RWPE2 (cell line): ENCODE results near the gene TSSK6.
"Not testable (repeated sequence)": the region's sequence is repeated elsewhere in the genome, so short reads cannot be mapped to it uniquely, and the experiment has no call there.

Experiments
- ATAC-seq: fragments of 200-7000 bp; cut with Tn5 transposase; 3 replicates; pipeline ENCODE4 v1.9.1; 2021; ENCODE audit warnings: low read depth
- DNase-seq: peaks from one replicate; pipeline ENCODE4 v3.0.0-alpha.2; 2020; ENCODE audit warnings: low spot score
- H3K27ac ChIP-seq: fragments of 450-650 bp; 2 replicates; pipeline ENCODE4 v1.5.1; 2017; ENCODE audit warnings: mild to moderate bottlenecking; ENCODE audit not compliant: poor library complexity, severe bottlenecking
- H3K27me3 ChIP-seq: fragments of 250-450 bp; sonication (Bioruptor Pico); 2 replicates; pipeline ENCODE4 v1.5.1; 2021; ENCODE audit warnings: mild to moderate bottlenecking, moderate library complexity; ENCODE audit not compliant: insufficient read depth, poor library complexity, severe bottlenecking
- H3K36me3 ChIP-seq: fragments of 250-450 bp; sonication (Bioruptor Pico); 2 replicates; pipeline ENCODE4 v1.5.1; 2020; ENCODE audit warnings: low read depth, mild to moderate bottlenecking, moderate library complexity
- H3K4me1 ChIP-seq: fragments of 250-450 bp; sonication (Bioruptor Pico); 2 replicates; pipeline ENCODE4 v1.5.1; 2021; ENCODE audit warnings: mild to moderate bottlenecking, moderate library complexity; ENCODE audit not compliant: insufficient read depth, poor library complexity, severe bottlenecking
- H3K4me3 ChIP-seq: fragments of 250-450 bp; sonication (Bioruptor Pico); 2 replicates; pipeline ENCODE4 v1.5.1; 2021; ENCODE audit warnings: mild to moderate bottlenecking, moderate library complexity; ENCODE audit not compliant: severe bottlenecking
- H3K9me3 ChIP-seq: fragments of 250-450 bp; sonication (Bioruptor Pico); 2 replicates; pipeline ENCODE4 v1.5.1; 2021; ENCODE audit warnings: mild to moderate bottlenecking, moderate library complexity; ENCODE audit not compliant: severe bottlenecking
- TF ChIP-seq, protein P1 (sequence below): fragments of 450-650 bp; IDR thresholded peaks from one replicate; pipeline ENCODE4 v1.5.1; 2017; ENCODE audit warnings: mild to moderate bottlenecking, moderate library complexity; ENCODE audit not compliant: poor library complexity, severe bottlenecking

Gene TSSK6

DNA sequence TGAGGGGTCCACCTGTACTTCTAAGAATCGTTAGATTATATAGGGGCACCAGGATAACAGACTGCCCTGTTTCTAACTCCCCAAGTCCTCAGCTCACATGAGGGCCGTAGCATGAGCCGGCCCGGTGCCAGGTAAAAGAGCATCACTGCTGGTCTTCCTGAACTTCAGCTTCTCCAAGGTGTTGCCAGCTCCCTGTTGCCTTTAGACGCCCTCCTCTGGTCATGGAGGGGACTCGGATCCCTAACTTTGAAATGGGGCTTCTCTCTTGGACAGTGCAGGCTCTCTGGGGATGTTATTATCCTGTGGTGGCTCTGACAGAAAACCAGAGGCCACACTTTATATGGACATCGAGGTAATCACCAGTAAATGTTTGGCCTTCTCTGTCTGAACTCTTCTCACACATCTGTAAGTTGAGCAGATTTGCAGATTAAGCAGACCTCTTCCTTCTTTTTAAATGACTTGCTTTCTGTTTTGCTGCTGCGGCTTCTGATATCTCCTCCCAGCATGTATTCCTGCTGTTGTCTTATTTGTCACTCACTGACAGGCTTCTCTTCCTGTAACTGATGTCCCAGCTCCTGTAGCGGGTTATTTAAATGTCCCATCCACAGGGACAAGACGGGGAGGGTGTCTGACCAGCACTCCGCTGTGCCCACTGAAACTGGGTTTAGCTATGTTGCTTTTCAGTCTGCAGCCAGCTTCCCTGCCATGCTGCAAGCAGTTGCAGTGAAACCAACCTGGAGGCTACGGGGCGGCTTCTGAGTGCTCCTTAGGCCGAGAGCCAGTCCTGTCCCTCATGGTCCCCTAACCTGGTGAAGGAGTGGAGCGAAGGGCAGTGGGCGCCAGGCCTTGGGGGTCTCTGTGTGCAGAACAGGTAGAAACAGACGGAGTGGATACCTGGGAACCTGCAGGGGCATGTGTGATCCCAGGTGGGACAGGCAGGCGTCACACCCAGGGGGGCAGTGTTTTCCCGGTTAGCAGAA is 39.2 kb downstream of the TSSK6 start:
- Histone ChIP-seq H3K4me1 (no peaks in the 10 kb centered on the region), H3K27me3 (no peaks in the 10 kb centered on the region), H3K9me3 (no peaks in the 10 kb centered on the region), H3K27ac (no peak overlapping the region), H3K36me3 (peaks cover 25% of the 10 kb centered on the region), H3K4me3 (no peak overlapping the region)
- TF ChIP-seq, protein P1, sequence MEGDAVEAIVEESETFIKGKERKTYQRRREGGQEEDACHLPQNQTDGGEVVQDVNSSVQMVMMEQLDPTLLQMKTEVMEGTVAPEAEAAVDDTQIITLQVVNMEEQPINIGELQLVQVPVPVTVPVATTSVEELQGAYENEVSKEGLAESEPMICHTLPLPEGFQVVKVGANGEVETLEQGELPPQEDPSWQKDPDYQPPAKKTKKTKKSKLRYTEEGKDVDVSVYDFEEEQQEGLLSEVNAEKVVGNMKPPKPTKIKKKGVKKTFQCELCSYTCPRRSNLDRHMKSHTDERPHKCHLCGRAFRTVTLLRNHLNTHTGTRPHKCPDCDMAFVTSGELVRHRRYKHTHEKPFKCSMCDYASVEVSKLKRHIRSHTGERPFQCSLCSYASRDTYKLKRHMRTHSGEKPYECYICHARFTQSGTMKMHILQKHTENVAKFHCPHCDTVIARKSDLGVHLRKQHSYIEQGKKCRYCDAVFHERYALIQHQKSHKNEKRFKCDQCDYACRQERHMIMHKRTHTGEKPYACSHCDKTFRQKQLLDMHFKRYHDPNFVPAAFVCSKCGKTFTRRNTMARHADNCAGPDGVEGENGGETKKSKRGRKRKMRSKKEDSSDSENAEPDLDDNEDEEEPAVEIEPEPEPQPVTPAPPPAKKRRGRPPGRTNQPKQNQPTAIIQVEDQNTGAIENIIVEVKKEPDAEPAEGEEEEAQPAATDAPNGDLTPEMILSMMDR, result peak; percentile 27
- DNase-seq (no peak), ATAC-seq (peak; percentile 56; the same call in 2 of the 3 replicates)

DNA sequence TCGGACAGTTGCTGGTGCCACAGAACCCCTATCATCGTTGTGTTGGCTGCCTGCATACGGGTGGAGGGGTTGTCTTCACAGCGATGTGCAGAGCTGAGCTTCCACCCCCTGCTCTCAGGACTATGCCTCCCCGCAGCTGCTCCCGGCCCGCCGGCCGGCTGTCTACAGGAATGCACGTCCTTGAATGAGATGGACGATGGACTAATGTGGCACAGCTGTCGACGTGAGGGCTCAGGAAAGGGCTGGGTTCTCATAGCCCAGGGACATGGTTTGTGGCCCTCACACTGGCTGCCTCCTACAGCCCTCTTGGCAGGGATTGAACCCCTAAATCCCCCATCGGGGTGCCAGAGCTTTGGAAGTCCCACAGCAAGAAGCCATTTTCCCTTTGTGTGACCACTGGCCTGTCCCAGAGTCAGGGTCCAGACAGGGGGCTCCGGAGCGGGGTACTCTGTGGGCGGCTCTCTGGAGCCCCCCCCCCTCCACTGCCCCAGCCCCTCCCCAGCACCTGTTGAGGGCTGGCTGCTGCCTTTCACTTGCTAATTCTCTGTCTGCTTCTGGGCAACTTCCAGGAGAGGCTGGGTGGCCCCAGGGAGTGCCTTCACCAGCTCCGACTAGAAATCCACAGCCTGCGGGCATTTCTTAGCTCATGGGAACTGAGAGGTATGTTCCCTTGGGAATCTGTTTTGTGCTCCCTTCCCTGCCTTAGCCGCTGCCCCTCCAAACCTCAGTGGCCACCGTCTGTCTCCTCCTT is 40.2 kb downstream of the TSSK6 start:
- no peaks in the 10 kb centered on the region for H3K9me3 ChIP-seq
- H3K27ac ChIP-seq, result no peak overlapping the region
- no peaks in the 10 kb centered on the region for H3K4me1 ChIP-seq
- H3K36me3 ChIP-seq, result peaks cover 23% of the 10 kb centered on the region
- DNase-seq, result no peak
- no peak for ATAC-seq
- no peaks in the 10 kb centered on the region for H3K27me3 ChIP-seq
- no peak overlapping the region for H3K4me3 ChIP-seq
- TF ChIP-seq, protein P1, result no peak

DNA sequence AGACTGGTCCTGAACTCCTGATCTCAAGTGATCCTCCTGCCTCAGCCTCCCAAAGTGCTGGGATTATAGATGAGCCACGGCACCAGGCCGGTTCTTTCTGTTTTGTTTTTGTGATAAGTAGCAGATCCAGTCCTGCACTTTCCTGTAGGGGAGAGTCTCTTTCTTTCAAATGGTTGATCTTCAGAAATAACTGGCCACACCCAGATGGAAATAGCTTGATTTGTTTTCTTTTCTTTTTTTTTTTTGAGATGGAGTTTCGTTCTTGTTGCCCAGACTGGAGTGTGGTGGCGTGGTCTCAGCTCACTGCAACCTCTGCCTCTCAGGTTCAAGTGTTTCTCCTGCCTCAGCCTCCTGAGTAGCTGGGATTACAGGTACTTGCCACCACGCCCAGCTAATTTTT is 43.2 kb downstream of the TSSK6 start:
- H3K4me1 ChIP-seq, H3K4me3 ChIP-seq, ATAC-seq, H3K27me3 ChIP-seq, DNase-seq, H3K27ac ChIP-seq: not testable (repeated sequence)
- Histone ChIP-seq H3K36me3 (peaks cover 35% of the 10 kb centered on the region), H3K9me3 (peaks cover 15% of the 10 kb centered on the region)

DNA sequence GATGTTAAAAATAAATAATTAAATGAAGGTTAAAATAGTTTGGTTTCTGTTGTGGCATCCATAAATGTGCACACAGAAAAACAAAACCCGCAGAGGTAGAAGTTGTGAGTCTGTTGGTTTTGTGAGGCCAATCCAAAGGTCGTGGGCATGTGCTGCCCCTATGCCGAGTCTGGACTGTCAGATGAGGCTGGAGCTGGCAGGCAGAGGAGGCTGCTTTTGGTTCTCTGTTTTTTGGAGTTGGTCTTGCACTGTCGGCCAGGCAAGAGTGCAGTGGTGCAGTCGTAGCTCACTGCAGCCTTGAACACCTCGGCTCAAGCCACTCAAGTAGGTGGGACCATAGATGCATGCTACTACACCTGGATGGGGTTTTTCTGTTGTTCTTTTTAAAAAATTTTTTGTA is 43.7 kb downstream of the TSSK6 start:
- no peaks in the 10 kb centered on the region for H3K27me3 ChIP-seq
- H3K27ac ChIP-seq, result no peak overlapping the region
- TF ChIP-seq, protein P1, result no peak
- H3K4me1 ChIP-seq, result no peaks in the 10 kb centered on the region
- peaks cover 40% of the 10 kb centered on the region for H3K36me3 ChIP-seq
- H3K4me3 ChIP-seq, result no peak overlapping the region
- DNase-seq, result no peak
- H3K9me3 ChIP-seq, result peaks cover 15% of the 10 kb centered on the region
- ATAC-seq, result no peak

DNA sequence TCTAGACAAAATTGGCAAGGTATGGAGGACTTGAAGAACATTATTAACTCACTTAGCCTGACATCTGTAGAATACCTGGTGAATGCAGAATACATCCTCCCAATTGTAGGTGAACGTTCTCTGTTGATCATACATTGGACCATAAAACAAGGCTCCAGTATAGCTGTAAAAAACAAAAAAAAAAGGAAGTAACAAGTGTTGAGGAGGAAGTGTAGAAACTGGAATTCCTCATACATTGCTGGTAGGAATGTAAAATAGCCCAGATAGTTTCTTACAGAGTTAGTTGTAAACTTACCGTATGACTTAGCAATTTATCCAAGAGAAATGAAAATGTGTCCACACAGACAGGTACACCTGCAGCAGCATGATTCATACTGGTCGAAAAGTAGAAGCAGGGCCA is 44.8 kb downstream of the TSSK6 start:
- Histone ChIP-seq H3K27me3 (no peaks in the 10 kb centered on the region), H3K4me3 (no peak overlapping the region), H3K27ac (no peak overlapping the region), H3K4me1 (no peaks in the 10 kb centered on the region), H3K36me3 (peaks cover 45% of the 10 kb centered on the region), H3K9me3 (peaks cover 15% of the 10 kb centered on the region)
- TF ChIP-seq, protein P1, result no peak
- DNase-seq (no peak), ATAC-seq (no peak)
